HCT116 (cell line): ENCODE measurements around the gene SPATC1L. TPM values are rescaled to one million over a fixed set of nuclear protein-coding genes. Genes with fewer than 3 reads are reported as not detected.

ENCODE experiments used
- ATAC-seq: fragments of 200-7000 bp; cut with Tn5 transposase; 2 replicates; pipeline ENCODE4 v1.9.1; 2020; ENCODE audit warnings: mild to moderate bottlenecking, moderate library complexity
- BruUV-seq: library from RNA; stranded (reverse); fragments of 400-500 nt; replicated peaks from 2 replicates; lab custom pipeline; 2021; lab: Mats Ljungman, UMichigan
- CTCF ChIA-PET: fragments of 300-600 bp; sonication (Branson Sonifier 250); formaldehyde crosslinking; loops from one replicate; lab custom pipeline; 2021; ENCODE audit warnings: antibody characterized with exemption; lab: Charles Lee
- POLR2A ChIA-PET: fragments of 300-600, 350-600 bp; sonication (Branson Sonifier 250); formaldehyde crosslinking; loops from one replicate; lab custom pipeline; 2021; ENCODE audit warnings: antibody characterized with exemption; lab: Charles Lee
- RAD21 ChIA-PET, 2 experiments: fragments of 300-600 bp; sonication (Branson Sonifier 250); formaldehyde crosslinking; loops; one replicate each; lab custom pipeline; 2023; ENCODE audit warnings: low total read pairs in 2 of 2; ENCODE audit not compliant: uncharacterized antibody in 2 of 2, unreplicated experiment in 2 of 2, low non-redundant PET in 1 of 2; lab: Charles Lee
- DNase-seq: peaks from one replicate; pipeline ENCODE4 v3.0.0-alpha.2; 2010; ENCODE audit warnings: low read depth, low spot score
- H2AFZ ChIP-seq: fragments of 200-600 bp; shearing (Covaris generic), sonication (generic); 2 replicates; pipeline ENCODE4 v1.6.1; 2017; ENCODE audit warnings: low read depth, mixed run types, mixed read lengths, antibody characterized with exemption, low read length; ENCODE audit not compliant: poor library complexity, severe bottlenecking
- H3K27ac ChIP-seq: 2 replicates; pipeline ENCODE4 v1.5.1; 2012; ENCODE audit warnings: low read depth, low read length
- H3K27me3 ChIP-seq: fragments of 200-600 bp; sonication (generic); 2 replicates; pipeline ENCODE4 v1.6.1; 2016; ENCODE audit warnings: mixed run types, low read length, mixed read lengths; ENCODE audit not compliant: insufficient read depth
- H3K36me3 ChIP-seq, 2 experiments: fragments of 200-500 bp in 1 of 2; fragments of 200-600 bp in 1 of 2; sonication (Bioruptor generic) in 1 of 2; sonication (generic) in 1 of 2; 2 replicates each; pipeline versions ENCODE4 v1.5.1 to v1.6.1; 2014 to 2016; ENCODE audit warnings: low read length in 2 of 2, inconsistent platforms in 1 of 2, mixed read lengths in 1 of 2, mixed run types in 1 of 2; ENCODE audit not compliant: insufficient read depth in 2 of 2, control insufficient read depth in 1 of 2
- H3K4me1 ChIP-seq, 2 experiments: fragments of 200-600 bp in 1 of 2; sonication (generic) in 1 of 2; 2 replicates each; pipeline versions ENCODE4 v1.5.1 to v1.6.1; 2012 to 2017; ENCODE audit warnings: low read length in 2 of 2, inconsistent platforms in 1 of 2, mild to moderate bottlenecking in 1 of 2, mixed read lengths in 1 of 2, mixed run types in 1 of 2, moderate library complexity in 1 of 2; ENCODE audit not compliant: insufficient read depth in 2 of 2, control insufficient read depth in 1 of 2
- H3K4me2 ChIP-seq: fragments of 200-600 bp; sonication (generic); 2 replicates; pipeline ENCODE4 v1.6.1; 2017; ENCODE audit warnings: mixed run types, low read length, mixed read lengths
- H3K4me3 ChIP-seq, 2 experiments: fragments of 200-600 bp in 1 of 2; sonication (generic) in 1 of 2; replicated peaks in 1 of 2; 2 replicates each; pipeline ENCODE4 v1.5.1; 2011 to 2016; ENCODE audit warnings: low read length in 2 of 2, control low read depth in 1 of 2, low read depth in 1 of 2, mild to moderate bottlenecking in 1 of 2, mixed read lengths in 1 of 2, mixed run types in 1 of 2
- H3K79me2 ChIP-seq: fragments of 200-600 bp; sonication (generic); 2 replicates; pipeline ENCODE4 v1.6.1; 2017; ENCODE audit warnings: mild to moderate bottlenecking, mixed run types, low read length, moderate library complexity, mixed read lengths; ENCODE audit not compliant: insufficient read depth
- H3K9ac ChIP-seq: fragments of 200-600 bp; sonication (generic); 2 replicates; pipeline ENCODE4 v1.6.1; 2016; ENCODE audit warnings: low read length, mixed read lengths
- H3K9me2 ChIP-seq: fragments of 200-600 bp; sonication (generic), shearing (Covaris generic); 2 replicates; pipeline ENCODE4 v1.6.1; 2017; ENCODE audit warnings: mixed run types, mild to moderate bottlenecking, moderate library complexity; ENCODE audit not compliant: insufficient read depth
- H3K9me3 ChIP-seq, 2 experiments: fragments of 200-500 bp in 1 of 2; fragments of 200-600 bp in 1 of 2; sonication (Bioruptor generic) in 1 of 2; sonication (generic) in 1 of 2; 2 replicates each; pipeline ENCODE4 v1.6.1; 2014 to 2017; ENCODE audit warnings: low read length in 2 of 2, mixed read lengths in 2 of 2, inconsistent platforms in 1 of 2, low read depth in 1 of 2, mild to moderate bottlenecking in 1 of 2, mixed run types in 1 of 2, moderate library complexity in 1 of 2; ENCODE audit not compliant: control insufficient read depth in 1 of 2, insufficient read depth in 1 of 2
- H4K20me1 ChIP-seq: fragments of 200-600 bp; sonication (generic), shearing (Covaris generic); 2 replicates; pipeline ENCODE4 v1.6.1; 2017; ENCODE audit warnings: mixed run types, mild to moderate bottlenecking, moderate library complexity; ENCODE audit not compliant: insufficient read depth
- EGR1 ChIP-seq: IDR thresholded peaks from 2 replicates; pipeline ENCODE4 v1.6.1; 2012; ENCODE audit warnings: low read depth
- POLR2A ChIP-seq: IDR thresholded peaks from 2 replicates; pipeline ENCODE4 v1.7.0; 2011; ENCODE audit warnings: borderline replicate concordance; ENCODE audit not compliant: insufficient read depth, insufficient read length; ENCODE audit errors: extremely low read depth
- TCF7L2 ChIP-seq: IDR thresholded peaks from 2 replicates; pipeline ENCODE4 v1.7.0; 2011; ENCODE audit warnings: borderline replicate concordance, inconsistent platforms; ENCODE audit not compliant: insufficient read depth, insufficient read length; ENCODE audit errors: extremely low read depth
- YY1 ChIP-seq: IDR thresholded peaks from 2 replicates; pipeline ENCODE4 v1.6.1; 2011; ENCODE audit warnings: low read length, low read depth, moderate library complexity, mild to moderate bottlenecking; ENCODE audit not compliant: insufficient replicate concordance; ENCODE audit errors: extremely low read depth
- ZFX ChIP-seq: fragments of 450-650 bp; IDR thresholded peaks from 2 replicates; pipeline ENCODE4 v1.6.1; 2017
- intact Hi-C: fragments of 100-400 bp; cut with micrococcal nuclease; formaldehyde crosslinking; loops from 2 replicates; pipeline ENCODE4 v1.10.0; 2022
- total RNA-seq: library from RNA; stranded (reverse); gene quantifications from one replicate; pipeline ENCODE4 v1.2.1, GENCODE V29; 2021; ENCODE audit not compliant: unreplicated experiment
- TF ChIP-seq, protein P1 (sequence below), 3 experiments: fragments of 200-600 bp in 1 of 3; sonication (generic) in 1 of 3; IDR thresholded peaks in 2 of 3; conservative IDR thresholded peaks in 1 of 3; 2 replicates each; pipeline ENCODE4 v1.5.1; 2012 to 2017; ENCODE audit warnings: low read depth in 2 of 3, low read length in 2 of 3, antibody characterized with exemption in 1 of 3, borderline replicate concordance in 1 of 3, control low read depth in 1 of 3, mild to moderate bottlenecking in 1 of 3, mixed read lengths in 1 of 3, mixed run types in 1 of 3, moderate library complexity in 1 of 3; ENCODE audit not compliant: insufficient read depth in 1 of 3

The SPATC1L gene
- total RNA-seq, 1 experiment from 2014 or later = 1.3 TPM

DNA sequence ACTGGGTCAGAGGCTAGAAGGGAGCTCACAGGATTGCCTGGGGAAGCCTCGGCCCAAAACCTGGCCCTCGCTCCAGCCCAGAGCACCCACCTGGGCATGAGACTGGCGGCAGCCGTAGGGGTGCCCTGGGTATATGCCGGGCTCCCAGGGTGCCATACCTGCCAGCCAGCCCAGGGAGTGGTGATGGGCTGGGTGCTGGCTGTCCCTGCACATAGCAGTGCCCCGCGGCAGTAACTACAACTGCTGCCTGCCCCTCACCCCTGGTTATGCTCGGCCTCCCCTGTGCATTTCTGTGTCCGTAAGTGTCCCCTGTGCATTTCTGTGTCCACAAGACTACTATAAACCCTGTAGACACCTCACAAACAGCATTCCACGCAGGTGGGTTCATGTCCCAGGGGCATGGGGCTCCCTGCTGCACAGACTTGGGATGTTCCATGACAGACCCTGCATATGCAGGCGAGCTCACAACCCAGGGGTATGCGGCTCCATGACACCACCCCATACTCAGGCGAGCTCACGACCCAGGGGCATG lies 5.8 kb upstream of the SPATC1L start:
- RAD21 ChIA-PET = no interaction called here
- Histone ChIP-seq H3K9ac (no peak overlapping the region), H3K9me2 (no peaks in the 10 kb centered on the region), H2AFZ (no peak overlapping the region), H3K9me3 (no peaks in the 10 kb centered on the region), H4K20me1 (no peaks in the 10 kb centered on the region), H3K27me3 (no peaks in the 10 kb centered on the region), H3K79me2 (no peaks in the 10 kb centered on the region), H3K36me3 (no peaks in the 10 kb centered on the region), H3K4me1 (peaks cover 14 to 19% of the 10 kb centered on the region in 2 experiments), H3K27ac (no peak overlapping the region), H3K4me3 (no peak overlapping the region), H3K4me2 (no peak overlapping the region)
- POLR2A ChIA-PET = no interaction called here
- no TSS peak for BruUV-seq
- intact Hi-C loops = no loop called here
- CTCF ChIA-PET = no interaction called here
- TF ChIP-seq, protein P1, sequence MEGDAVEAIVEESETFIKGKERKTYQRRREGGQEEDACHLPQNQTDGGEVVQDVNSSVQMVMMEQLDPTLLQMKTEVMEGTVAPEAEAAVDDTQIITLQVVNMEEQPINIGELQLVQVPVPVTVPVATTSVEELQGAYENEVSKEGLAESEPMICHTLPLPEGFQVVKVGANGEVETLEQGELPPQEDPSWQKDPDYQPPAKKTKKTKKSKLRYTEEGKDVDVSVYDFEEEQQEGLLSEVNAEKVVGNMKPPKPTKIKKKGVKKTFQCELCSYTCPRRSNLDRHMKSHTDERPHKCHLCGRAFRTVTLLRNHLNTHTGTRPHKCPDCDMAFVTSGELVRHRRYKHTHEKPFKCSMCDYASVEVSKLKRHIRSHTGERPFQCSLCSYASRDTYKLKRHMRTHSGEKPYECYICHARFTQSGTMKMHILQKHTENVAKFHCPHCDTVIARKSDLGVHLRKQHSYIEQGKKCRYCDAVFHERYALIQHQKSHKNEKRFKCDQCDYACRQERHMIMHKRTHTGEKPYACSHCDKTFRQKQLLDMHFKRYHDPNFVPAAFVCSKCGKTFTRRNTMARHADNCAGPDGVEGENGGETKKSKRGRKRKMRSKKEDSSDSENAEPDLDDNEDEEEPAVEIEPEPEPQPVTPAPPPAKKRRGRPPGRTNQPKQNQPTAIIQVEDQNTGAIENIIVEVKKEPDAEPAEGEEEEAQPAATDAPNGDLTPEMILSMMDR (IDR thresholded peaks at IDR 0.05 in 2 of 3, conservative IDR thresholded peaks at IDR 0.05 in 1 of 3; ENCODE audit: borderline replicate concordance in 1 of 3, insufficient read depth in 1 of 3, low read depth in 2 of 3, low read length in 2 of 3) = no peak
- TF ChIP-seq TCF7L2 = no peak
- TF ChIP-seq POLR2A = no peak
- TF ChIP-seq ZFX = no peak
- no peak for TF ChIP-seq YY1
- TF ChIP-seq EGR1 = no peak
- ATAC-seq (no peak), DNase-seq (no peak)
